Lung (tissue), 12 donors: ENCODE data around the gene TEKT1. TPM values are rescaled to one million over a fixed set of nuclear protein-coding genes. Genes with fewer than 3 reads are reported as not detected.

Source experiments
- ATAC-seq: fragments of 200-7000 bp; cut with Tn5 transposase; one replicate; pipeline ENCODE4 v1.9.1; 2020; ENCODE audit warnings: moderate number of reproducible peaks; ENCODE audit not compliant: insufficient read depth, low FRiP score
- DNase-seq, 3 donors: peaks; one replicate each; pipeline ENCODE4 v3.0.0-alpha.2; 2013 to 2017
- H3K27ac ChIP-seq, 2 donors: one replicate each; pipeline ENCODE4 v1.5.1; 2013; ENCODE audit warnings: mild to moderate bottlenecking in 2 of 2, moderate library complexity in 2 of 2, control low read depth in 1 of 2, inconsistent platforms in 1 of 2, low read depth in 1 of 2, low read length in 1 of 2
- H3K27me3 ChIP-seq, 3 donors: one replicate each; pipeline ENCODE4 v1.5.1; 2013; ENCODE audit warnings: low read length in 2 of 3; ENCODE audit not compliant: control insufficient read depth in 3 of 3, insufficient read depth in 3 of 3
- H3K36me3 ChIP-seq, 4 donors: one replicate each; pipeline ENCODE4 v1.5.1; 2013; ENCODE audit warnings: low read length in 4 of 4, mild to moderate bottlenecking in 1 of 4, moderate library complexity in 1 of 4; ENCODE audit not compliant: control insufficient read depth in 4 of 4, insufficient read depth in 4 of 4
- H3K4me1 ChIP-seq, 5 donors: one replicate each; pipeline ENCODE4 v1.5.1; 2013; ENCODE audit warnings: low read length in 5 of 5, mild to moderate bottlenecking in 2 of 5, moderate library complexity in 1 of 5; ENCODE audit not compliant: control insufficient read depth in 5 of 5, insufficient read depth in 5 of 5
- H3K4me3 ChIP-seq: one replicate; pipeline ENCODE4 v1.5.1; 2013; ENCODE audit warnings: mild to moderate bottlenecking, control low read depth, moderate library complexity
- H3K9ac ChIP-seq, 2 donors: one replicate each; pipeline ENCODE4 v1.5.1; 2013; ENCODE audit warnings: low read length in 2 of 2, control low read depth in 1 of 2; ENCODE audit not compliant: insufficient read depth in 1 of 2
- H3K9me3 ChIP-seq, 4 donors: one replicate each; pipeline ENCODE4 v1.5.1; 2013; ENCODE audit warnings: low read length in 3 of 4, mild to moderate bottlenecking in 1 of 4, moderate library complexity in 1 of 4; ENCODE audit not compliant: control insufficient read depth in 4 of 4, insufficient read depth in 3 of 4
- WGBS, 2 donors: extraction: QIAGEN DNeasy Blood & Tissue Kit; methylation state at CpG; one replicate each; pipeline ENCODE4 v1.1.7; 2013; 5-methylcytosine and 5-hydroxymethylcytosine counted together
- polyA plus RNA-seq, 2 donors: library from polyadenylated mRNA; stranded (reverse); fragments of 200-250 nt; gene quantifications; one replicate each; pipeline ENCODE4 v1.2.1, GENCODE V29; 2013
- total RNA-seq, 2 donors: library from RNA; depleted of rRNA in 1 of 2; stranded (reverse); fragments of >200 nt in 1 of 2; gene quantifications; one replicate each; pipeline ENCODE4 v1.2.1, GENCODE V29; 2014 to 2021
- TF ChIP-seq, protein P1 (sequence below): IDR thresholded peaks from 2 replicates; pipeline ENCODE4 v1.5.1; 2012; ENCODE audit warnings: mild to moderate bottlenecking; ENCODE audit errors: control extremely low read depth, extremely low read depth
- donor health status: control.
- donor health status: control.
- donor health status: Bipolar disorder and iron deficiency.
- donor health status: healthy.
- donor health status: DM: yes; HTN: yes; CAD: no.

TEKT1 gene
- total and polyA plus RNA-seq, 4 donors: 9.3 to 24.8 (median 14.9) TPM

GRCh38 chr17:6796017-6796886 is 35.3 kb downstream of the TEKT1 start:
- H3K4me1 ChIP-seq: no peaks in the 10 kb centered on the region
- H3K36me3 ChIP-seq: no peaks in the 10 kb centered on the region
- H3K4me3 ChIP-seq: no peak overlapping the region
- ATAC-seq (no peak), DNase-seq (no peak)
- 49 to 57% methylated on average over 10 of the region's 10 CpGs for WGBS, 2 donors
- no peak overlapping the region for H3K27ac ChIP-seq
- TF ChIP-seq, protein P1, sequence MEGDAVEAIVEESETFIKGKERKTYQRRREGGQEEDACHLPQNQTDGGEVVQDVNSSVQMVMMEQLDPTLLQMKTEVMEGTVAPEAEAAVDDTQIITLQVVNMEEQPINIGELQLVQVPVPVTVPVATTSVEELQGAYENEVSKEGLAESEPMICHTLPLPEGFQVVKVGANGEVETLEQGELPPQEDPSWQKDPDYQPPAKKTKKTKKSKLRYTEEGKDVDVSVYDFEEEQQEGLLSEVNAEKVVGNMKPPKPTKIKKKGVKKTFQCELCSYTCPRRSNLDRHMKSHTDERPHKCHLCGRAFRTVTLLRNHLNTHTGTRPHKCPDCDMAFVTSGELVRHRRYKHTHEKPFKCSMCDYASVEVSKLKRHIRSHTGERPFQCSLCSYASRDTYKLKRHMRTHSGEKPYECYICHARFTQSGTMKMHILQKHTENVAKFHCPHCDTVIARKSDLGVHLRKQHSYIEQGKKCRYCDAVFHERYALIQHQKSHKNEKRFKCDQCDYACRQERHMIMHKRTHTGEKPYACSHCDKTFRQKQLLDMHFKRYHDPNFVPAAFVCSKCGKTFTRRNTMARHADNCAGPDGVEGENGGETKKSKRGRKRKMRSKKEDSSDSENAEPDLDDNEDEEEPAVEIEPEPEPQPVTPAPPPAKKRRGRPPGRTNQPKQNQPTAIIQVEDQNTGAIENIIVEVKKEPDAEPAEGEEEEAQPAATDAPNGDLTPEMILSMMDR: no peak
- no peak overlapping the region for H3K9ac ChIP-seq
- H3K27me3 ChIP-seq: no peaks in the 10 kb centered on the region
- no peaks in the 10 kb centered on the region for H3K9me3 ChIP-seq

GRCh38 chr17:6793748-6794493 is 37.6 kb downstream of the TEKT1 start:
- 64 to 68% methylated on average over 5 of the region's 5 CpGs for WGBS, 2 donors
- Histone ChIP-seq H3K27ac (no peak overlapping the region), H3K36me3 (no peaks in the 10 kb centered on the region), H3K9me3 (no peaks in the 10 kb centered on the region), H3K4me1 (no peaks in the 10 kb centered on the region), H3K9ac (no peak overlapping the region), H3K4me3 (no peak overlapping the region), H3K27me3 (peaks cover 0 to 6% (median 4%) of the 10 kb centered on the region in 3 donors)
- DNase-seq (no peak), ATAC-seq (no peak)
- TF ChIP-seq, protein P1: no peak

GRCh38 chr17:6789146-6789545 is 42.4 kb downstream of the TEKT1 start:
- TF ChIP-seq, protein P1: no peak
- peaks cover 0 to 6% (median 5%) of the 10 kb centered on the region in 3 donors for H3K27me3 ChIP-seq
- peaks cover 0 to 3% (median 0%) of the 10 kb centered on the region in 4 donors for H3K9me3 ChIP-seq
- ATAC-seq (no peak), DNase-seq (no peak)
- H3K4me3 ChIP-seq: no peak overlapping the region
- H3K36me3 ChIP-seq: no peaks in the 10 kb centered on the region
- WGBS, 2 donors: 61 to 69% methylated on average over 4 of the region's 4 CpGs
- no peaks in the 10 kb centered on the region for H3K4me1 ChIP-seq
- H3K27ac ChIP-seq: no peak overlapping the region
- H3K9ac ChIP-seq: no peak overlapping the region
